ENCODE results near the gene LRRC71. TPM values are rescaled to one million over a fixed set of nuclear protein-coding genes. Genes with fewer than 3 reads are reported as not detected.

LRRC71 gene
- total and polyA plus RNA-seq, 2 experiments from 2014 or later: 0.24 TPM; not detected in 1

- ATAC-seq (no peak), DNase-seq (ENCODE audit: low spot score) (no peak)
- no peak for TF ChIP-seq REST (IDR thresholded peaks at IDR 0.05; ENCODE audit: unreplicated experiment)
- no peak for TF ChIP-seq STAT1 (IDR thresholded peaks at IDR 0.05; ENCODE audit: unreplicated experiment)
- TF ChIP-seq JUNB (IDR thresholded peaks at IDR 0.05; ENCODE audit: unreplicated experiment): no peak
- TF ChIP-seq NANOG (IDR thresholded peaks at IDR 0.05; ENCODE audit: borderline replicate concordance): no peak
- TF ChIP-seq POLR2AphosphoS5 (IDR thresholded peaks at IDR 0.05; ENCODE audit: low read depth): no peak
- TF ChIP-seq CREB1 (CRISPR knock-in tag; IDR thresholded peaks at IDR 0.05; ENCODE audit: low read depth): no peak
- no peak for TF ChIP-seq ETS1 (IDR thresholded peaks at IDR 0.05)
- no peak for TF ChIP-seq EZH2phosphoT487 (IDR thresholded peaks at IDR 0.05; ENCODE audit: unreplicated experiment)
- TF ChIP-seq CTCF (conservative IDR thresholded peaks at IDR 0.05; ENCODE audit: low read depth in 2 of 2): no peak
- no peak for TF ChIP-seq ZNF462 (CRISPR knock-in tag; IDR thresholded peaks at IDR 0.05)
- Histone ChIP-seq H3K27me3 (ENCODE audit: insufficient read depth) (peaks cover 34% of the 10 kb centered on the region), H3K9me2 (ENCODE audit: insufficient read depth) (no peaks in the 10 kb centered on the region), H3K4me3 (no peak overlapping the region), H3K79me2 (replicated peaks; ENCODE audit: insufficient read depth) (no peaks in the 10 kb centered on the region), H3K4me2 (no peak overlapping the region), H3K4me1 (ENCODE audit: insufficient read depth) (peaks cover 9% of the 10 kb centered on the region; the same call in 1 of the 2 replicates), H3K27ac (ENCODE audit: low read depth) (no peak overlapping the region), H2AFZ (no peak overlapping the region), H4K20me1 (replicated peaks; ENCODE audit: insufficient read depth) (no peaks in the 10 kb centered on the region), H3F3A (replicated peaks; ENCODE audit: low read depth) (0 out of 2 replicates have a peak, but pooled peaks cover 3% of the 10 kb centered on the region), H3K36me3 (ENCODE audit: insufficient read depth) (no peaks in the 10 kb centered on the region)
- H3K36me3 Mint-ChIP-seq (ENCODE audit: low read depth): no peaks in the 10 kb centered on the region
- H3K27ac Mint-ChIP-seq: no peak overlapping the region
- no peaks in the 10 kb centered on the region for H3K9me3 Mint-ChIP-seq
- H3K4me1 Mint-ChIP-seq: peaks cover 30% of the 10 kb centered on the region
- H3K27me3 Mint-ChIP-seq (ENCODE audit: insufficient read depth, low read depth, poor library complexity): peaks cover 16% of the 10 kb centered on the region
- no peak overlapping the region for H3K4me3 Mint-ChIP-seq
Measured at GRCh38 chr1:156879876-156880275, 40.6 kb upstream of the LRRC71 start.

Measured in GM23338 (cell line).